GM23338 (cell line): Measurements from ENCODE around the gene RBMS2. TPM values are rescaled to one million over a fixed set of nuclear protein-coding genes. Genes with fewer than 3 reads are reported as not detected.
A peak's percentile ranks its signal among the peaks of the same experiment; 100 is the strongest.
"Not testable (repeated sequence)": the region's sequence is repeated elsewhere in the genome, so short reads cannot be mapped to it uniquely, and the experiment has no call there.

Experiments used
- ATAC-seq: fragments of 200-7000 bp; cut with Tn5 transposase; 3 replicates; pipeline ENCODE4 v1.9.1; 2020
- DNase-seq: peaks from one replicate; pipeline ENCODE4 v3.0.0-alpha.2; 2015; ENCODE audit warnings: low spot score
- H2AFZ ChIP-seq: fragments of 200-600 bp; sonication (generic); 2 replicates; pipeline ENCODE4 v1.8.0; 2016; ENCODE audit warnings: antibody characterized with exemption, mild to moderate bottlenecking, moderate library complexity
- H3F3A ChIP-seq: fragments of 200-600 bp; sonication (generic); replicated peaks from 2 replicates; pipeline ENCODE4 v1.8.0; 2017; ENCODE audit warnings: antibody characterized with exemption, mixed run types, low read depth
- H3K27ac ChIP-seq: fragments of 200-600 bp; sonication (generic); 2 replicates; pipeline ENCODE4 v1.6.1; 2016; ENCODE audit warnings: low read depth
- H3K27me3 ChIP-seq: fragments of 200-600 bp; sonication (generic); 2 replicates; pipeline ENCODE4 v1.8.0; 2016; ENCODE audit warnings: mild to moderate bottlenecking, mixed run types, moderate library complexity; ENCODE audit not compliant: insufficient read depth
- H3K36me3 ChIP-seq: fragments of 200-600 bp; sonication (generic); 2 replicates; pipeline ENCODE4 v1.8.0; 2016; ENCODE audit warnings: mild to moderate bottlenecking; ENCODE audit not compliant: insufficient read depth
- H3K4me1 ChIP-seq: fragments of 200-600 bp; sonication (generic); 2 replicates; pipeline ENCODE4 v1.8.0; 2016; ENCODE audit warnings: mild to moderate bottlenecking, moderate library complexity; ENCODE audit not compliant: insufficient read depth
- H3K4me2 ChIP-seq: fragments of 200-600 bp; sonication (generic); 2 replicates; pipeline ENCODE4 v1.7.1; 2017; ENCODE audit warnings: mixed run types
- H3K4me3 ChIP-seq: fragments of 200-600 bp; sonication (generic); 2 replicates; pipeline ENCODE4 v1.6.1; 2016; ENCODE audit warnings: mixed run types
- H3K79me2 ChIP-seq: fragments of 200-600 bp; sonication (generic); replicated peaks from 2 replicates; pipeline ENCODE4 v1.8.0; 2017; ENCODE audit warnings: mild to moderate bottlenecking; ENCODE audit not compliant: insufficient read depth
- H3K9me2 ChIP-seq: fragments of 200-600 bp; sonication (generic); 2 replicates; pipeline ENCODE4 v1.8.0; 2017; ENCODE audit not compliant: insufficient read depth
- H4K20me1 ChIP-seq: fragments of 200-600 bp; sonication (generic); replicated peaks from 2 replicates; pipeline ENCODE4 v1.8.0; 2017; ENCODE audit warnings: mild to moderate bottlenecking; ENCODE audit not compliant: insufficient read depth
- H3K27ac Mint-ChIP-seq: 2 replicates; pipeline ENCODE4 v1.8.0; 2020; ENCODE audit warnings: inconsistent platforms, mild to moderate bottlenecking, moderate library complexity, mixed read lengths
- H3K27me3 Mint-ChIP-seq: 3 replicates; pipeline ENCODE4 v1.8.0; 2022; ENCODE audit warnings: low read depth, mild to moderate bottlenecking, moderate library complexity, mixed read lengths, inconsistent platforms; ENCODE audit not compliant: insufficient read depth, poor library complexity
- H3K36me3 Mint-ChIP-seq: 3 replicates; pipeline ENCODE4 v1.8.0; 2021; ENCODE audit warnings: low read depth, mild to moderate bottlenecking, inconsistent platforms, moderate library complexity, mixed read lengths
- H3K4me1 Mint-ChIP-seq: 3 replicates; pipeline ENCODE4 v1.8.0; 2020; ENCODE audit warnings: mild to moderate bottlenecking, inconsistent platforms, mixed read lengths
- H3K4me3 Mint-ChIP-seq: 3 replicates; pipeline ENCODE4 v1.8.0; 2021; ENCODE audit warnings: moderate library complexity, mild to moderate bottlenecking, inconsistent platforms, mixed read lengths
- H3K9me3 Mint-ChIP-seq: 3 replicates; pipeline ENCODE4 v1.8.0; 2020; ENCODE audit warnings: moderate library complexity, mild to moderate bottlenecking, inconsistent platforms, mixed read lengths
- CTCF ChIP-seq, 2 experiments: fragments of 200-600 bp in 1 of 2; sonication (generic) in 1 of 2; conservative IDR thresholded peaks; 2 replicates each; pipeline versions ENCODE4 v1.5.1 to v1.6.1; 2016 to 2017; ENCODE audit warnings: antibody characterized with exemption in 2 of 2, low read depth in 2 of 2, mild to moderate bottlenecking in 2 of 2, moderate library complexity in 1 of 2
- REST ChIP-seq: IDR thresholded peaks from one replicate; pipeline ENCODE4 v1.6.1; 2018; ENCODE audit warnings: antibody characterized with exemption; ENCODE audit not compliant: unreplicated experiment
- STAT1 ChIP-seq: IDR thresholded peaks from one replicate; pipeline ENCODE4 v1.6.1; 2016; ENCODE audit warnings: antibody characterized with exemption; ENCODE audit not compliant: unreplicated experiment
- ZNF114 ChIP-seq: fragments of 250-450 bp; sonication (Bioruptor Pico); IDR thresholded peaks from 2 replicates; pipeline ENCODE4 v1.5.0; 2020; ENCODE audit warnings: mild to moderate bottlenecking, moderate library complexity
- ZNF462 ChIP-seq: fragments of 250-450 bp; sonication (Bioruptor Pico); IDR thresholded peaks from 2 replicates; pipeline ENCODE4 v1.5.0; 2020; ENCODE audit warnings: mild to moderate bottlenecking, moderate library complexity
- polyA plus RNA-seq: library from polyadenylated mRNA; unstranded; fragments of >200 nt; fragmentation: Nextera tagmentation; extraction: Ambion mirVana; gene quantifications from 2 replicates; pipeline ENCODE4 v1.2.1, GENCODE V29; 2016
- total RNA-seq: library from RNA; depleted of rRNA; stranded (reverse); fragments of >200 nt; shearing (Covaris generic); gene quantifications from 2 replicates; pipeline ENCODE4 v1.2.3, GENCODE V29; 2014

RBMS2 gene
- total and polyA plus RNA-seq, 2 experiments from 2014 or later = 9.2 to 16.8 TPM

GRCh38 chr12:56510786-56511185 lies 10.8 kb upstream of the RBMS2 start:
- H3K4me3 Mint-ChIP-seq = no peak overlapping the region
- Histone ChIP-seq H3K36me3 (no peaks in the 10 kb centered on the region), H4K20me1 (no peaks in the 10 kb centered on the region), H3F3A (no peaks in the 10 kb centered on the region), H3K4me3 (no peak overlapping the region), H3K27ac (no peak overlapping the region), H3K79me2 (no peaks in the 10 kb centered on the region), H3K27me3 (0 out of 2 replicates have a peak, but pooled peaks cover 4% of the 10 kb centered on the region), H3K4me1 (no peaks in the 10 kb centered on the region), H3K4me2 (no peak overlapping the region), H2AFZ (no peak overlapping the region), H3K9me2 (no peaks in the 10 kb centered on the region)
- DNase-seq (no peak), ATAC-seq (no peak)
- H3K4me1 Mint-ChIP-seq = no peaks in the 10 kb centered on the region
- no peak for TF ChIP-seq ZNF114 (CRISPR knock-in tag)
- no peak for TF ChIP-seq REST
- no peaks in the 10 kb centered on the region for H3K9me3 Mint-ChIP-seq
- H3K27me3 Mint-ChIP-seq = no peaks in the 10 kb centered on the region
- no peak overlapping the region for H3K27ac Mint-ChIP-seq
- H3K36me3 Mint-ChIP-seq = no peaks in the 10 kb centered on the region

- not testable (repeated sequence) for H3K4me1 Mint-ChIP-seq, H3K4me3 ChIP-seq, H4K20me1 ChIP-seq, H3F3A ChIP-seq, H3K27ac ChIP-seq, H3K4me1 ChIP-seq, H3K79me2 ChIP-seq, H3K27me3 ChIP-seq, H3K36me3 Mint-ChIP-seq, H3K36me3 ChIP-seq, H3K9me2 ChIP-seq, H2AFZ ChIP-seq, H3K4me2 ChIP-seq, H3K27ac Mint-ChIP-seq, H3K9me3 Mint-ChIP-seq, DNase-seq, H3K4me3 Mint-ChIP-seq, H3K27me3 Mint-ChIP-seq
- peak; percentile 29 for ATAC-seq
Measured at GRCh38 chr12:56514014-56514318, 7.7 kb upstream of the RBMS2 start.

GRCh38 chr12:56517854-56518253 lies 3.8 kb upstream of the RBMS2 start:
- Histone ChIP-seq H3K27ac (no peak overlapping the region), H3K4me1 (peaks cover 10% of the 10 kb centered on the region), H3K27me3 (0 out of 2 replicates have a peak, but pooled peaks cover 1% of the 10 kb centered on the region), H3F3A (no peaks in the 10 kb centered on the region), H3K4me2 (no peak overlapping the region), H3K79me2 (peaks cover 7% of the 10 kb centered on the region; the same call in 1 of the 2 replicates), H2AFZ (no peak overlapping the region), H3K9me2 (no peaks in the 10 kb centered on the region), H4K20me1 (no peaks in the 10 kb centered on the region), H3K4me3 (no peak overlapping the region), H3K36me3 (no peaks in the 10 kb centered on the region)
- ATAC-seq = no peak
- no peak for DNase-seq
- Mint-ChIP-seq H3K27me3 (peaks cover 1% of the 10 kb centered on the region), H3K9me3 (no peaks in the 10 kb centered on the region), H3K36me3 (no peaks in the 10 kb centered on the region), H3K27ac (no peak overlapping the region), H3K4me3 (no peak overlapping the region), H3K4me1 (peaks cover 20% of the 10 kb centered on the region)
- TF ChIP-seq STAT1 (no peak), ZNF462 (CRISPR knock-in tag) (no peak), CTCF (conservative IDR thresholded peaks at IDR 0.05; ENCODE audit: low read depth in 2 of 2) (no peak)
